Cardiac fibroblast (primary cell): ENCODE data around the gene MOGAT2.

Experiments used
- DNase-seq, 2 donors: peaks; one replicate each; pipeline versions ENCODE4 v3.0.0 to v3.0.0-alpha.2; 2010; ENCODE audit warnings: low read depth in 2 of 2
- H3K4me3 ChIP-seq, 2 donors: replicated peaks in 1 of 2; 1 replicate in 1 of 2; 2 replicates in 1 of 2; pipeline ENCODE4 v1.5.1; 2011; ENCODE audit warnings: low read depth in 2 of 2, low read length in 2 of 2, mild to moderate bottlenecking in 2 of 2, moderate library complexity in 1 of 2
- CTCF ChIP-seq: IDR thresholded peaks from one replicate; pipeline ENCODE4 v1.5.1; 2011; ENCODE audit warnings: low read depth, mild to moderate bottlenecking, low read length, inconsistent platforms

Gene MOGAT2

GRCh38 chr11:75719340-75720239 lies 2.0 kb downstream of the MOGAT2 start:
- no peak for TF ChIP-seq CTCF
- no peak overlapping the region for H3K4me3 ChIP-seq
- no peak for DNase-seq

DNA sequence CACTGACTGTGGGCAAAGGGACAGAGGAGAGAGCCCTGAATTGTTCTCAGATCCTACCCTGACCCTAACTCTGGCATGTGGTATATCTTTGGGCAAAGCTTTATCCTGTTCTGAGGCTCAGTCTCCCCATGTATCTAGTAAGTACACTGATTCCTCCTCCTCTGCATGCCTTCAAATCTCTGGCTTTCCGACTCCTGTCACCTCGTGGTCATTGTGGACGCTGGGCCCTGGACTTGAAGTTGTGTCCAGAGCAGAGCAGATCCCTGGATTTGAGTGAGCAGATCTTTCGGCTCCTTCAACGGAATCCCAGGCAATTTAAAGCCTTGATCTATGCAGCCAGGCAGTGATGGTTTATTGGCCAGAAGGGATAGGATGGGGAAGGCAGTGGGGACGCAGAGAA lies 3.0 kb downstream of the MOGAT2 start:
- no peak for DNase-seq
- no peak for TF ChIP-seq CTCF
- H3K4me3 ChIP-seq: no peak overlapping the region

GRCh38 chr11:75721852-75722668 lies 4.4 kb downstream of the MOGAT2 start:
- no peak overlapping the region for H3K4me3 ChIP-seq
- TF ChIP-seq CTCF: no peak
- no peak for DNase-seq

GRCh38 chr11:75722669-75723042 lies 5.0 kb downstream of the MOGAT2 start:
- no peak for TF ChIP-seq CTCF
- no peak for DNase-seq
- H3K4me3 ChIP-seq: no peak overlapping the region

DNA sequence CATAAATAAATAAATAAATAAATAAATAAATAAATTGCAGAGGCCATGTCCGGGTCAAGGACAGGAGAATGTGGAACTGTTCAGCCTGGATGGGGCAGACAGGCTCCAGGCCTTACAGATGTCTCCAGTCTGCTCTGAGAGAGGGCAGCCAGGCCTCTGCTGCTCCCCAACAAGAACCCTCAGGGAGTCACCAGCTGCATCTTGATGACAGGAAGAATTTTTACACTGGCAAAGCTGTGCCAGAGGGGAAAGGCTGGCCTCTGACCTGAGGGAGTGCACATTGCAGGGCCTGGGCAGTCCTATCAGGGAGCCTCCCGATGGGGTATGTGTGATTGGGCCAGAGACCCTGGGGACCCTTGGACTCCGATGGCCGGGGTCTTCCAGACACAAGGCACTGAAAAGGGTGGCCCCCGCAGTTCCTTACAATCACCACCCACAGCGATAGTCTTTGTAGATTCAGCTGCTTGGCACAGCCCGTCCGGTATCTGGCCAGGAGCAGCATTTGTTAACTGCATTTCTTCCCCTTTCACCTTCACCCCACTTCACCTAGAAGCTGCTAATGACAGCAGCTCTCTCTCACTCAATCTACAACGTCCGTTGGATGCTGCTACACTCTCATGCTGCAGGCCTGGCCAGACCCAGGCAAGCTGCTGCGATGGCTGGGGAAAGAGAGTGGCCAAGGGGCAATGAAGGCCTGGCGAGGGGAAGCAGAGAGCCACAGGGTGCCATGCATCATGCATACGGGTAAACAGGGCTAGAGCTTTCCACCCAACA lies 8.1 kb downstream of the MOGAT2 start:
- no peak for TF ChIP-seq CTCF
- no peak for DNase-seq
- H3K4me3 ChIP-seq: no peak overlapping the region

DNA sequence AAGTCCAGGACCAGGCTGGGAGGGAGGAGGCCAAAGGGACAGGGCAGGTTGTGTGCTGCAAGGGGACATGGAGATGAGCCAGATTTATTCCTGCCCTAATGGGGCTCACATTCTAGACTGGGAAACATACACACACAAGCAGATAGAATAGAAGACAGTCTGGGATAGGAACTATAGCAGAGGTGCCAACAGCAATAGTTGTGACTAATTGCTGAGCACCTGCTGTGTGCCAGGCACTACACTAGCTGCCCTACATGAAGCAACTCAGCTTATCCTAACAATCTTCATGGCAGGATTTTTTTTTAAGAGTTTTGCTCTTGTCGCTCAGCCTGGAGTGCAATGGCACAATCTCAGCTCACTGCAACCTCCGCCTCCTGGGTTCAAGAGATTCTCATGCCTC lies 11.4 kb downstream of the MOGAT2 start:
- TF ChIP-seq CTCF: no peak
- DNase-seq: no peak
- H3K4me3 ChIP-seq: no peak overlapping the region
